HS-27A (cell line): ENCODE measurements around the gene AXIN1.
"Not testable (repeated sequence)": the region's sequence is repeated elsewhere in the genome, so short reads cannot be mapped to it uniquely, and the experiment has no call there.

Experiments used
- DNase-seq: peaks from one replicate; pipeline ENCODE4 v3.0.0-alpha.2; 2012; ENCODE audit warnings: low read depth, missing footprints

Gene AXIN1

DNA sequence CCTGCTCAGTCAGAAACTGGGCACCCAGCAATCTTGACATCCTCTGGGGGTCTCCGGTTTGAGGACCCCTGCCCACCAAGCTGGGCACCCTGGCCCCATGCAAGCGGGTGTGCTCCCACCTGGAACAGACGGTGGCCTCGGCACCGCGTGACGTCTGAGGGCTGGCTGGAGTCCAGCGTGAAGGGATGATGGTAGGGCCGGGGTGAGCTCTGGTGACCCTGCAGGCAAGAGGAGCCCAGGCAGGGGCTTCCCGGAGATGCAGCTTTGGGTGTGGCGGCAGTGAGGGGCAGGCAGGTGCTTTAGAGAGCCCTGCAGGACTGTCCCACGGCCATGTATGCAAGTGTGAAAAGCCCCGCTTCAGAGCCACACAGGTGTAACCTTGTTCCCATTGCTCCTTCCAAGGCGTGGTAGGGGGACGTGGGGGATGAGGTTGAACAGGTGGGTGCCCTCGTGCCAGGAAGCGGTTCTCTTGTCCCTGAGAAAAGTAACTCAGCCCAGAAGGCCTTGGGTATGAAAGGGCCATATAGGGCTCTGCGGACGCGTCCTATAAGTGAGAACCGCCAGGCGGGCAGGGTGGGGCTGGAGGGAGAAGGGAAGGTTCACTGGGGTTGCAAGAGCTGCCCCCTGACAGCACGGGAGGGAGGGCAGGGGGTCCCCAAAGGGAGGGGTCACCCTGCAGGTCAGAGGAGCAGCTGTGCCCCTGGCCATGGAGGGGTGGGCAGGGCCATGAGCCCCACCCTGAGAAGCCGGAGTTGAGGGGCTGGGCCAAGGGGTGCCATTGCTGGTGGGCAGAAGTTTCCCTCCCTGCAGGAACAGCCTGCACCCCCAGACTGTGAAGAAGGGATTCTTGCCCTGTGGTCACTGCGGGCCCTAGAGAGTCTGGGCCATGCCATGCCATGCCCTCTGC is 86.0 kb downstream of the AXIN1 start:
- DNase-seq, result no peak

DNA sequence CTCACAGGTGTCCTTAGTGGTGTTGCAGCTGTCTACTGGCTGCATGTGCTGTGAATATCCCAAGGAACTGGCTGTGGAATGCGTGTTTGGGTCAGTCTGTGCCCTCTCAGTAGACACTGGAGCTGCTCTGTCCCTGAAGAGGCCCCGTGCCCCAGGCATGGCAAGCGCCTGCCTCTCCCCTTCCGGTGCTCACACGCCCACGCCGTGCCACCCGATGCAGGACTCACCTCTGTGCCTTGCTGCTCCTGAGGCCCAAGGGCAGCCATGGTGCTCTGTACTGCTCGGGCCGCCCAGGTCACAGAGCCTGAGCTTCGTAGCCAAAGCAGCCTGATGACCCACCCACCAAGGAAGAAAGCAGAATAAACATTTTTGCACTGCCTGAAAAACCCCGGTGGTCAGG is 86.8 kb downstream of the AXIN1 start:
- DNase-seq, result no peak

- no peak for DNase-seq
Measured at GRCh38 chr16:265002-265529, 87.5 kb downstream of the AXIN1 start.

GRCh38 chr16:264440-264951 is 88.0 kb downstream of the AXIN1 start:
- DNase-seq, result no peak

DNA sequence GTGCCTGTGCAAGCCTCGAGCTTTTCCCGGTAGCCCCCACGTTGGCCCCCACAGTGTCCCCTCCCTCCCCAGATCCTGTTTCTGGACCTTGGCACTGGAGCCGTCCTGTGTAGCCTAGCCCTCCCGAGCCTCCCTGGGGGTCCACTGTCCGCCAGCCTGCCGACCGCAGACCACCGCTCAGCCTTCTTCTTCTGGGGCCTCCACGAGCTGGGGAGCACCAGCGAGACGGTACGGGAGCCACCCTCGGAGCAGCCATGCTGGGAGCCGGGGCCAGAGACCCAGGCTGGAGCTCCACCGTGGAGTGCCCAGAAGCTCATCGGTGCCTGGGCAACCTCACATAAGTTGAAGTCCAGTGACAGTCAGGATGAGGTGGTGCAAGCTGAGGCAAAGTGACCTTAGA is 88.6 kb downstream of the AXIN1 start:
- DNase-seq, result no peak

- no peak for DNase-seq
Measured at GRCh38 chr16:263182-263774, 89.2 kb downstream of the AXIN1 start.

DNA sequence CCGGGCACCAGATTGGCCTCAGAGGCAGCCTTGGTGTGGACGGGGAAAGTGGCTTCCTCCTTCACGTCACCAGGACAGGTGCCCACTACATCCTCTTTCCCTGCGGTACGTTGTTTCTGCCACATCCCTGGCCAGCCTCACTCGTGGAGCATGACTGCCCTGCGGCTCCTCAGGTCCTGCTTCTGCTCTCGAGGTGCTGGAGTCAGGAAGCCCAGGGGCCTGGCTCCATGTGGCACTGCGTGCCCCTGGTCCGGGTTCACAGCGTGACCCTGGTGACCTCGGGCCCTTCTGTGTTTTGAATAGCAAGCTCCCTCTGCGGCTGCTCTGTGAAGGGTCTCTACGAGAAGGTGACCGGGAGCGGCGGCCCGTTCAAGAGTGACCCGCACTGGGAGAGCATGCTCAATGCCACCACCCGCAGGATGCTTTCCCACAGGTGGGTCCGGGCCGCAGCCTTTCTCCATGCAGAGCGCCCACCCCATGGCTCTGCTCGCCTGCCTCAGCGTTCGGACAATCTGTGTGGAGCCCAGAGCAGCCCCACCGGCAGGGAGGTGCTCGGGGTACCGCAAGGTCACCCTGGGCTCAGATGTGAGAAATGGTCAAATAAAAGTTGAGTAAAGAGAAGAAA is 90.3 kb downstream of the AXIN1 start:
- DNase-seq, result no peak

DNA sequence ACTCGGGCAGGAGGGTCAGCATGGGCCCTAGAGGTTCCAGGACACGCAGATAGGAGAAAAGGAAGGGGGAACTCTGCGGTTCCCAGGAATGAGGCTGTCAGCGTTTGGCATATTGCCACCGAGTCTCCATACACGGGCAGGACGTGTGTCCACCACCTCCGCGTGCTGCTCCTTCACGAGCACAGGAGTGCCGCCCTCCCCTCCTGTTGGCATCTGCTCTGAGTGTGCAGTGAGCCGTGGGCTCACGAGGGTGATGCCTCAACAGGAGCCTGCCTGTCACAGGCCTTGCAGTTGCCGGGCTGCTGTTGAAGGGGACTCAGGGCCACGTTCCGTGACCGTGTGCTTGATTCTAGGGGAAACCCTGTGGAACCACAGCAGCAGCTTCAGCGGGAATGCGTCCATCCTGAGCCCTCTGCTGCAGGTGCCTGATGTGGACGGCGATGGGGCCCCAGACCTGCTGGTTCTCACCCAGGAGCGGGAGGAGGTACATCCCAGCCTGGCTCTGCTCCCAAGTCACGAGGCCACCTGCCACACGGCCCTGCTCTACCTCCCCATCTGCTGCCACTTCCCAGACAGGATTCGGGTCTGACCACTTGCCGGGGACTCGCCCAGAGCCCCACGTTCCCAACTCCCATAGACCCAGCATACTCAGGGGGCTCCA is 91.4 kb downstream of the AXIN1 start:
- no peak for DNase-seq

DNA sequence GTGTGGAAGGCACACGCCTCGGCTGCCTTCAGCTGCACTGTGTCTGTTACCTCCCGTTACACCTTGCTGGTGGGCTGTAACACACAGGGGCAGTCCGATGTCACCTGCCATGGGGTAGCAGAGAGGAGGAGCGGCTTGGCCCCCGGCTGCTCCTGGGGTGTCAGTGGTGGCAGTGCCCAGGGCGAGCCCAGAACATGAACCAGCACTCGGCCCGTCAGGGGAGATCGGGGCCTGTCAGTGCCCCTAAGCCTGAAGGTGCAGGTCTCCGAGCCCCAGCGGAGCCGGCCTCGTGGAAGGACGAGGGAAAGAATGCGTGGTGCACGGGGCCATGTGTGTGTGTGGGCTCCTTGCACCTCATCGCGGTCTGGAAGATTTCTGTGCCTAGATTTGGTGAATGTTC is 92.2 kb downstream of the AXIN1 start:
- no peak for DNase-seq

- DNase-seq, result no peak
Measured at GRCh38 chr16:259814-260253, 92.7 kb downstream of the AXIN1 start.

DNA sequence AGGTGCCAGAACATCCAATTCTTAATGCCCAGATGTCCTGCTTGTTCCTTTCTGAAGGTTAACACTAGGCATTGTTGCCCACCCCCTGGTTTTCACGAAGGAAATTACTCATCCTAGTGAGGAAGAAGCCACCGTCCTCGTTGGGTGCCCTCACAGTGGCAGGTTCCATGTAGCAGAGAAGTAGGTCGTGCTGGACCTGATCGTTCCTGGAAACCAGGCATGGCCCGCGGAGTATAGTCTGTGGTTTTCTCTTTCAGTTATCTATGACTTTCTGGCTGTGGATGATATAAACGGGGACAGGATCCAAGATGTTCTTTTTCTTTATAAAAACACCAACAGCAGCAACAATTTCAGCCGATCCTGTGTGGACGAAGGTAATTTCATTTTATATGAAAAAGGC is 93.3 kb downstream of the AXIN1 start:
- no peak for DNase-seq

- not testable (repeated sequence) for DNase-seq
Measured at GRCh38 chr16:258091-258490, 94.4 kb downstream of the AXIN1 start.

DNA sequence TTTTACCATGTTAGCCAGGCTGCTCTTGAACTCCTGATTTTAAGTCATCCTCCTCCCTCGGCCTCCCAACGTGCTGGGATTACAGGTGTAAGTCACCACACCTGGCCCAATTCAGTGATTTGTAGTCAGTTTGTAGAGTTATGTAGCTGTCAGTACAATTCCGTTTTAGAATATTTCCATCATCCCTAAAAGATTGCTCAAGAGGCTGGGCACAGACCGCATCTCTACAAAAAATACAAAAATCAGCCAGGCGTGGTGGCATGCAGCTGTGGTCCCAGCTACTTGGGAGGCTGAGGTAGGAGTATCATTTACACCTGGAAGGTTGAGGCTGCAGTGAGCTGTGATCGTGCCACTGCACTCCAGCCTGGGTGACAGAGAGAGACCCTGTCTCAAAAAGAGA is 97.3 kb downstream of the AXIN1 start:
- no peak for DNase-seq

GRCh38 chr16:254461-254860 is 98.1 kb downstream of the AXIN1 start:
- no peak for DNase-seq

GRCh38 chr16:253833-254232 is 98.7 kb downstream of the AXIN1 start:
- DNase-seq, result no peak

DNA sequence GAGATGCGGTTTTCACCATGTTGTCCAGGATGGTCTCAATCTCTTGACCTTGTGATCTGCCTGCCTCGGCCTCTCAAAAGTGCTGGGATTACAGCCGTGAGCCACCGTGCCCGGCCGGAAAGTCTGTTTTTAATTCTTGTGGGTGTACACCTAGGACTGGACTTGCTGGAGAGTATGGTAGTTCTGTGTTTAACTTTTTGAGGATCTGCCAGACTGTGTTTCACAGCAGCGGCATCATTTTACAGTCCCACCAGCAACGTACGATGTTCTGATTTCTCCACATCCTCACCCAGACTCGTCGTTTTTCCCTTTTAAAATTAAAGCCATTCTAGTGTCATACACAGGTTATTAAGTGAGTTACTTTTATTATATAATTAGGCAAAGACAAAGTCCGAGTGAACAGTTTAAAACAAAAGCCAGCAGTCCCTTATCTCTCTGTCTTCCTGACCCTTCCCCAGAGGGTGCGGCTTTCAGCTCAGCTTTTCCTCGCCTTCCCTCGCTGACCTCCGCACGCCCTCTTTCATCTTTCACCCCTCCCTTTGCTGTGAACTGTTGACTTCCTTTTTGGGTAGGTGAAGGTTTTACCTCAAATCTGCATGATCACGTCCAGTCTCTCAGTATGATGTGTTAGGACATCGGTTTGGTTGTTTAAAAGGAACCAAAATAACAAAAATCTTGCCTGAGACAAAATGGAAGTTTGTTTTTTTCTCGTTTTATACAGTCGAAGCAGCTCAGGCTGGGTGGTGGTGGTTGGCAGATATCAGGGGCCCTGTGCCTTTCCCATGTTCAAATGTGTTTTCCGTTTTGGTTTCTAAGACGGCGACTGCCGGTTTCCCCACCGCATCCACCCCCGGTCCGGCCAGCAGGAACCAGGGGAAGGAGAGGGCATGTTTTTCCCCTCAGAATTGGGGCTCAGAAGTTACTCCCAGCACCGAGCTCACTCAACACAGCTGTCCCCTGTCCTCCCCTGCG is 99.9 kb downstream of the AXIN1 start:
- no peak for DNase-seq

DNA sequence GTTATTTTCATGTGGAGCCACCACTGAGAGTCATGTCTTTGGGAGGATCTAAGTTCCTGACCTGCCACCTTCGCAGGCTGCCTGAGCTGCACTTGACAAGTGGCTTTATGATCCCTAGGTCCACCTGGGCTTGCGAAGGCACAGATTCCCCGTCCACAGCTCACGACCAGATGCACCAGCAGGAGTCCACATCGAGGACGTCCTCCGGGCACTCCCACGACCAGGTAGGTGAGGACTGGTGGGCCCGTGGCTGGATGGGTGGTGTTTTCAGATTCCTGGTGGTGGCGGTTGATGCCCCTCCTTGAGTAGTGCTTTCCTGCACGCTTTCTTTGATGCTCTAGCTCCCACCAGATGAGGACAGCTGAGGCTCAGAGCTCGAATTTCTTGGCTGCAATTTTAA is 103.1 kb downstream of the AXIN1 start:
- no peak for DNase-seq

DNA sequence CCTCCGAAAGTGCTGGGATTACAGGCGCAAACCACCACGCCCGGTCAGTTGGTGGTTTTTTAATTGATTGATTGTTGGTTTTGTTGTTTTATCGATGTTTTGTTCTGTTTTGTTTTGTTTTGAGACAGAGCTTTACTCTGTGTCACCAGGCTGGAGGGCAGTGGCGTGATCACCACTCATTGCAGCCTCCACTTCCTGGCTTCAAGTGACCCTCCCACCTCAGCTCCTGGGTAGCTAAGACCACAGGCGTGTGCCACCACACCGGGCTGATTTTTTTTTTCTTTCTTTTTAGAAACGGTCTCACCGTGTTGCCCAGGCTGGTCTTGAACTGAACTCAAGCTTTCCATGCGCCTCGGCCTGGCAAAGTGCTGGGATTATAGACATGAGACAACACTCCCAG is 105.5 kb downstream of the AXIN1 start:
- DNase-seq, result no peak

- no peak for DNase-seq
Measured at GRCh38 chr16:245105-245504, 107.4 kb downstream of the AXIN1 start.

GRCh38 chr16:243348-243747 is 109.2 kb downstream of the AXIN1 start:
- no peak for DNase-seq

- DNase-seq, result no peak
Measured at GRCh38 chr16:242281-242680, 110.2 kb downstream of the AXIN1 start.
